Adipose tissue (tissue), 3 donors: ENCODE measurements around the gene TENT4A. TPM values are rescaled to one million over a fixed set of nuclear protein-coding genes. Genes with fewer than 3 reads are reported as not detected.
A peak's percentile ranks its signal among the peaks of the same experiment; 100 is the strongest.

Source experiments
- H3K27ac ChIP-seq: one replicate; pipeline ENCODE4 v1.5.1; 2013; ENCODE audit warnings: low read depth, low read length
- WGBS, 3 donors: extraction: QIAGEN DNeasy Blood & Tissue Kit; methylation state at CpG; one replicate each; pipeline ENCODE4 v1.1.7; 2013; 5-methylcytosine and 5-hydroxymethylcytosine counted together
- polyA plus RNA-seq, 3 donors: library from polyadenylated mRNA; stranded (reverse); fragments of 200-250 nt; gene quantifications; one replicate each; pipeline ENCODE4 v1.2.3, GENCODE V29; 2013
- donor health status: healthy with polysubstance abuse.
- donor health status: Bipolar disorder and iron deficiency.
- donor health status: healthy.

TENT4A gene
- polyA plus RNA-seq, 3 donors: 6.2 to 14.8 (median 9.1) TPM

- H3K27ac ChIP-seq: no peak overlapping the region
- 48 to 74% (median 69%) methylated on average over 1 of the region's 1 CpG for WGBS, 3 donors
These were observed 20.3 kb upstream of the TENT4A start for GRCh38 chr5:6692906-6693305.

- 55 to 85% (median 85%) methylated on average over 1 of the region's 1 CpG for WGBS, 3 donors
- no peak overlapping the region for H3K27ac ChIP-seq
These were observed 14.5 kb upstream of the TENT4A start for GRCh38 chr5:6698696-6699095.

- 53 to 78% (median 77%) methylated on average over 1 of the region's 1 CpG for WGBS, 3 donors
- H3K27ac ChIP-seq: no peak overlapping the region
These were observed 13.9 kb upstream of the TENT4A start for GRCh38 chr5:6699357-6699756.

GRCh38 chr5:6700074-6700684 lies 13.1 kb upstream of the TENT4A start:
- H3K27ac ChIP-seq: no peak overlapping the region
- WGBS, 3 donors: 43 to 55% (median 48%) methylated on average over 11 of the region's 11 CpGs

- H3K27ac ChIP-seq: no peak overlapping the region
- WGBS, 3 donors: 76 to 78% (median 77%) methylated on average over 12 of the region's 12 CpGs
These were observed 12.4 kb upstream of the TENT4A start for GRCh38 chr5:6700685-6701355.

GRCh38 chr5:6701491-6701890 lies 11.7 kb upstream of the TENT4A start:
- WGBS, 3 donors: 76 to 83% (median 79%) methylated on average over 12 of the region's 12 CpGs
- no peak overlapping the region for H3K27ac ChIP-seq

GRCh38 chr5:6702633-6703032 lies 10.6 kb upstream of the TENT4A start:
- H3K27ac ChIP-seq: no peak overlapping the region
- WGBS, 3 donors: 94 to 98% (median 94%) methylated on average over 6 of the region's 6 CpGs

- 59 to 84% (median 67%) methylated on average over 6 of the region's 6 CpGs for whole genome bisulfite sequencing, 3 donors
- H3K27ac ChIP-seq: no peak overlapping the region
These were observed 9.4 kb upstream of the TENT4A start for GRCh38 chr5:6703806-6704205.

GRCh38 chr5:6704361-6704851 lies 8.8 kb upstream of the TENT4A start:
- H3K27ac ChIP-seq: no peak overlapping the region

GRCh38 chr5:6705088-6705487 lies 8.1 kb upstream of the TENT4A start:
- H3K27ac ChIP-seq: no peak overlapping the region
- 63 to 74% (median 68%) methylated on average over 6 of the region's 6 CpGs for WGBS, 3 donors

More at GRCh38 chr5:6704361-6704851, 8.8 kb upstream of the TENT4A start:
- 43 to 50% (median 47%) methylated on average over 11 of the region's 11 CpGs for WGBS, 3 donors

GRCh38 chr5:6705959-6706358 lies 7.3 kb upstream of the TENT4A start:
- 82 to 93% (median 83%) methylated on average over 5 of the region's 5 CpGs for WGBS, 3 donors
- H3K27ac ChIP-seq: no peak overlapping the region

GRCh38 chr5:6707852-6708251 lies 5.4 kb upstream of the TENT4A start:
- WGBS, 3 donors: 64 to 82% (median 76%) methylated on average over 6 of the region's 6 CpGs

GRCh38 chr5:6708814-6709213 lies 4.4 kb upstream of the TENT4A start:
- H3K27ac ChIP-seq: no peak overlapping the region
- WGBS, 3 donors: 47 to 87% (median 52%) methylated on average over 1 of the region's 1 CpG

More at GRCh38 chr5:6707852-6708251, 5.4 kb upstream of the TENT4A start:
- H3K27ac ChIP-seq: no peak overlapping the region

GRCh38 chr5:6710070-6710469 lies 3.2 kb upstream of the TENT4A start:
- H3K27ac ChIP-seq: no peak overlapping the region
- WGBS, 3 donors: 50 to 92% (median 85%) methylated on average over 5 of the region's 5 CpGs

- H3K27ac ChIP-seq: no peak overlapping the region
- 80 to 88% (median 83%) methylated on average over 13 of the region's 13 CpGs for WGBS, 3 donors
These were observed 2.5 kb upstream of the TENT4A start for GRCh38 chr5:6710551-6711318.

GRCh38 chr5:6711409-6712141 lies 1.7 kb upstream of the TENT4A start:
- 39 to 41% (median 40%) methylated on average over 15 of the region's 15 CpGs for WGBS, 3 donors
- no peak overlapping the region for H3K27ac ChIP-seq

GRCh38 chr5:6712142-6712576 lies 1.1 kb upstream of the TENT4A start:
- 0 to 1% (median 0%) methylated on average over 36 of the region's 36 CpGs for WGBS, 3 donors
- peak overlapping the region; percentile 95 for H3K27ac ChIP-seq

- H3K27ac ChIP-seq: peak overlapping the region; percentile 95
- 0 to 1% (median 0%) methylated on average over 61 to 85 of the region's 85 CpGs for WGBS, 3 donors
These were observed 507 bp upstream of the TENT4A start for GRCh38 chr5:6712577-6713273.
